ENCODE results near the gene ZNF136.

ZNF136 gene

GRCh38 chr19:12162882-12163806, at the start of gene ZNF136:
ZNF136 (plus strand) TSS chr19:12163096; CDS start chr19:12163204, 108 bp downstream.
- peak; percentile 56 for DNase-seq

- no peak for DNase-seq
Measured at GRCh38 chr19:12113121-12113520, 49.8 kb upstream of the ZNF136 start.

- DNase-seq, result no peak
Measured at GRCh38 chr19:12117201-12117970, 45.5 kb upstream of the ZNF136 start.

- DNase-seq, result no peak
Measured at GRCh38 chr19:12126707-12127106, 36.2 kb upstream of the ZNF136 start.

- no peak for DNase-seq
Measured at GRCh38 chr19:12133069-12133468, 29.8 kb upstream of the ZNF136 start.

GRCh38 chr19:12137221-12137940, 25.5 kb upstream of the ZNF136 start:
- DNase-seq, result no peak

- no peak for DNase-seq
Measured at GRCh38 chr19:12139269-12139668, 23.6 kb upstream of the ZNF136 start.

GRCh38 chr19:12139885-12140544, 22.9 kb upstream of the ZNF136 start, which contains the start of gene ZNF20:
ZNF20 (minus strand) TSS chr19:12140350; CDS start chr19:12140182, 168 bp downstream.
- DNase-seq, result peak; percentile 76

GRCh38 chr19:12140545-12141404, 22.1 kb upstream of the ZNF136 start:
- DNase-seq, result peak; percentile 46

- no peak for DNase-seq
Measured at GRCh38 chr19:12141405-12141736, 21.5 kb upstream of the ZNF136 start.

- no peak for DNase-seq
Measured at GRCh38 chr19:12145348-12145747, 17.5 kb upstream of the ZNF136 start.

GRCh38 chr19:12155324-12155860, 7.5 kb upstream of the ZNF136 start:
- DNase-seq, result no peak

- peak; percentile 21 for DNase-seq
Measured at GRCh38 chr19:12156223-12157058, 6.5 kb upstream of the ZNF136 start, which contains the start of gene ZNF625. ZNF625 (minus strand) TSS chr19:12156734; CDS start chr19:12156558, 176 bp downstream.

GRCh38 chr19:12159773-12160414, 3.0 kb upstream of the ZNF136 start:
- DNase-seq, result no peak

- no peak for DNase-seq
Measured at GRCh38 chr19:12162513-12162881, 399 bp upstream of the ZNF136 start.

- no peak for DNase-seq
Measured at GRCh38 chr19:12163826-12164225, 930 bp downstream of the ZNF136 start.

- no peak for DNase-seq
Measured at GRCh38 chr19:12166626-12167025, 3.7 kb downstream of the ZNF136 start.

GRCh38 chr19:12180377-12180776, 17.5 kb downstream of the ZNF136 start:
- DNase-seq, result no peak

GRCh38 chr19:12187625-12188024, 24.7 kb downstream of the ZNF136 start:
- DNase-seq, result no peak

All from GOT3 (cell line).